ENCODE measurements around the gene RHEX.

Gene RHEX

GRCh38 chr1:206032380-206033140 lies 20.4 kb upstream of the RHEX start:
- Histone ChIP-seq H3K27me3 (ENCODE audit: low read depth, low read length) (no peaks in the 10 kb centered on the region), H3K4me1 (ENCODE audit: control insufficient read depth in 1 of 2, insufficient read depth in 2 of 2, low read length in 2 of 2) (no peaks in the 10 kb centered on the region), H3K27ac (ENCODE audit: low read length) (no peak overlapping the region)

GRCh38 chr1:206035027-206035426 lies 17.9 kb upstream of the RHEX start:
- no peaks in the 10 kb centered on the region for H3K27me3 ChIP-seq (ENCODE audit: low read depth, low read length)
- H3K4me1 ChIP-seq (ENCODE audit: control insufficient read depth in 1 of 2, insufficient read depth in 2 of 2, low read length in 2 of 2): no peaks in the 10 kb centered on the region
- H3K27ac ChIP-seq (ENCODE audit: low read length): no peak overlapping the region
- no peaks in the 10 kb centered on the region for H3K9me3 ChIP-seq (ENCODE audit: control insufficient read depth in 1 of 2, low read length in 2 of 2)
- peak overlapping the region in 1 of 2 donors; percentile 2 for H3K4me3 ChIP-seq (ENCODE audit: low read depth in 1 of 2, low read length in 2 of 2)
- H3K36me3 ChIP-seq (ENCODE audit: control insufficient read depth in 1 of 2, insufficient read depth in 2 of 2, low read length in 2 of 2): no peaks in the 10 kb centered on the region

More at GRCh38 chr1:206032380-206033140, 20.4 kb upstream of the RHEX start:
- H3K9me3 ChIP-seq (ENCODE audit: control insufficient read depth in 1 of 2, low read length in 2 of 2): no peaks in the 10 kb centered on the region
- H3K4me3 ChIP-seq (ENCODE audit: low read depth in 1 of 2, low read length in 2 of 2): no peak overlapping the region
- no peaks in the 10 kb centered on the region for H3K36me3 ChIP-seq (ENCODE audit: control insufficient read depth in 1 of 2, insufficient read depth in 2 of 2, low read length in 2 of 2)

DNA sequence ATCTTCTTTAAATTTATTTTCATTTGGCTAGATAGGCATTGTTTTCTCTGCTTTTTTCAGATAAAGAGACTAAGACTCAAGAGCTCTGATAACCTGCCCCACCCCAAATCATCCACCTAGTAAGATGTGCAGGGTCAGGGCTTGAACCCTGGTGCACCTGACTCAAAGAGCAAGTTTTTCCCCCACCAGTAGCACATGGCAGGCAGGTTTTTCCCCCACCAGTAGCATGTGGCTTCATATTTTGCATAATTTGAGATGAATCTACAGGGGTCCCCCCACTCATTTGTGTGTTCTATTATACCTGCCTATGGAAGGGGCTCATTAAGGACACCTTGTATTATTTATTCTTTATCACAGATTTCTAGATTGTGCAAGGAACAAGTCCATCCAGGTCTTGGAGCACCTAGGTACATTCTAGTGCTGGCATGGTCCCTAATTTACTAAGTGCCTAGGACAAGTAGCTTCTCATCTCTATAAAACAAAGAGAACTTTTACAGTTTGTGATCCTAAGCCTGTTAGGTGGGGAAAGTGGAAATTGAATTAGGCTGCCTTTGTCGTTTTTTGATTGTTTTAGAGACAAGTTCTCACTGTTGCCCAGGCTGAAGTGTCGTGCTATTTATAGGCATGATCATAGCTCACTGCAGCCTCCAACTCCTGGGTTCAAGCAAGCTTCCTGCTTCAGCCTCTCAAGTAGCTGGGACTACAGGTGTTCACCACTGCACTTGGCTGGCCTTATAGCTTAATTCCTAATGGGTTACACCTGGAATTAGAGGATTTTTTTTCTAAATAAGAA lies 16.1 kb upstream of the RHEX start:
- H3K27me3 ChIP-seq (ENCODE audit: low read depth, low read length): no peaks in the 10 kb centered on the region
- no peak overlapping the region for H3K27ac ChIP-seq (ENCODE audit: low read length)
- no peaks in the 10 kb centered on the region for H3K36me3 ChIP-seq (ENCODE audit: control insufficient read depth in 1 of 2, insufficient read depth in 2 of 2, low read length in 2 of 2)
- no peak overlapping the region for H3K4me3 ChIP-seq (ENCODE audit: low read depth in 1 of 2, low read length in 2 of 2)
- no peaks in the 10 kb centered on the region for H3K4me1 ChIP-seq (ENCODE audit: control insufficient read depth in 1 of 2, insufficient read depth in 2 of 2, low read length in 2 of 2)
- no peaks in the 10 kb centered on the region for H3K9me3 ChIP-seq (ENCODE audit: control insufficient read depth in 1 of 2, low read length in 2 of 2)

GRCh38 chr1:206037581-206037980 lies 15.4 kb upstream of the RHEX start:
- Histone ChIP-seq H3K27me3 (ENCODE audit: low read depth, low read length) (no peaks in the 10 kb centered on the region), H3K4me3 (ENCODE audit: low read depth in 1 of 2, low read length in 2 of 2) (no peak overlapping the region), H3K36me3 (ENCODE audit: control insufficient read depth in 1 of 2, insufficient read depth in 2 of 2, low read length in 2 of 2) (no peaks in the 10 kb centered on the region), H3K4me1 (ENCODE audit: control insufficient read depth in 1 of 2, insufficient read depth in 2 of 2, low read length in 2 of 2) (no peaks in the 10 kb centered on the region), H3K27ac (ENCODE audit: low read length) (no peak overlapping the region), H3K9me3 (ENCODE audit: control insufficient read depth in 1 of 2, low read length in 2 of 2) (no peaks in the 10 kb centered on the region)

- no peak overlapping the region for H3K27ac ChIP-seq (ENCODE audit: low read length)
- H3K27me3 ChIP-seq (ENCODE audit: low read depth, low read length): no peaks in the 10 kb centered on the region
- no peaks in the 10 kb centered on the region for H3K9me3 ChIP-seq (ENCODE audit: control insufficient read depth in 1 of 2, low read length in 2 of 2)
- H3K4me1 ChIP-seq (ENCODE audit: control insufficient read depth in 1 of 2, insufficient read depth in 2 of 2, low read length in 2 of 2): no peaks in the 10 kb centered on the region
- H3K4me3 ChIP-seq (ENCODE audit: low read depth in 1 of 2, low read length in 2 of 2): no peak overlapping the region
- no peaks in the 10 kb centered on the region for H3K36me3 ChIP-seq (ENCODE audit: control insufficient read depth in 1 of 2, insufficient read depth in 2 of 2, low read length in 2 of 2)
Observed at GRCh38 chr1:206039046-206039973, 13.7 kb upstream of the RHEX start.

DNA sequence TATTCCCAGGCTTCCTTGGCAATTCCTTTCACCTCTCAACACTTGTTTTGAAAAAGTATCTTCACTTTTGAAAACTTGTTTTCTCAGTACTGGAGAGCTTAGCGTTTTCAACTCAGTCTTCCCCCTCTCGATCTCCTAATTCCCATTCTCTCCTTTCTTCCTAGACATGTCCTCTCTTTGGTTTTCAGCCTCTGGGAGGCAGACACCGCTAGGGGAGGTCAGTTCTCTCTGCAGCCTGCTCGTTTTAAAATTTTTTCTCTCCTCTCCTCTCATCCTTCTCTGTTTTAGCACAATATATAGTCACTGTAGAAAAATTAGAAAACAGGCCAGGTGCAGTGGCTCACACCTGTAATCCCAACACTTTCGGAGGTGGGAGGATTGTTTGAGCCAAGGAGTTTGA lies 12.6 kb upstream of the RHEX start:
- Histone ChIP-seq H3K27me3 (ENCODE audit: low read depth, low read length) (no peaks in the 10 kb centered on the region), H3K27ac (ENCODE audit: low read length) (no peak overlapping the region), H3K4me3 (ENCODE audit: low read depth in 1 of 2, low read length in 2 of 2) (no peak overlapping the region), H3K36me3 (ENCODE audit: control insufficient read depth in 1 of 2, insufficient read depth in 2 of 2, low read length in 2 of 2) (no peaks in the 10 kb centered on the region), H3K4me1 (ENCODE audit: control insufficient read depth in 1 of 2, insufficient read depth in 2 of 2, low read length in 2 of 2) (no peaks in the 10 kb centered on the region), H3K9me3 (ENCODE audit: control insufficient read depth in 1 of 2, low read length in 2 of 2) (no peaks in the 10 kb centered on the region)

DNA sequence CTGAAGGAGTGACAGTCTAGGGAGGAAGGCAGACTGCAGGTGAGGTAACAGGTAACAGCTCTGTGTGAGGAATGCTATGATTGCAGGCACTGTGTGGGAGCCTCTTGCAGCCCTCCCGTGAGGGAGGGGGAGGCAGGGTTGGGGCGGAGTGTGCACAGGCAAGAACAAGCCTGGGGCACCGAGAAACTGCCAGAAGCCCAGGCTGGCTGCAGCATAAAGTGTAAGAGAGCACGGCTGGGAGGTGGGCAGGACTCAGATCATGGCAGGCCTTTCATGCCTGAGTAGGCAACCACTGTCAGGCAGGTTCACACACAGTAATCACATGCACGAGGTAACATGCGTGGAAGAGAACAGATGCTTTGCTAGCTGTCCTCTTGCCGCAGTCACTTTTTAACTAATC lies 11.3 kb upstream of the RHEX start:
- no peak overlapping the region for H3K27ac ChIP-seq (ENCODE audit: low read length)
- H3K4me1 ChIP-seq (ENCODE audit: control insufficient read depth in 1 of 2, insufficient read depth in 2 of 2, low read length in 2 of 2): no peaks in the 10 kb centered on the region

DNA sequence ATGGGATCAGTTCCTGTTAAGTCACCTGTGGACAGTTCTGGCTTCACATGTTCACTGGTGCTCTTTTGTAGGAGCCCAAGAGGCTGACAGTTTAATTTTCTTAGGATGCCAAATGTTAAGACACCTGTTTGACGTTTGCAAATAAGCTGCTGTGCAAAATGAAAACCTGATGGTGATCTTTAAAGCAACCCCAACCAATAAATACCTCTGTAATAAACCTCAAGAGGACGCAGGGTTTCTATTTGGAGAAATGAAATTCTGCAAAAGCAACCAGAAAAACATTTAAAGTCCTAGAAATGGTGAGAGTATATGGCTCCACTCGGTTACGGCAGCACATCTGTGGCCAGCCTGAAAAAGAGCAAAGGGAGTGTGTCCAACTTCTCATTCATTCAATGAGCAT lies 5.7 kb upstream of the RHEX start:
- Histone ChIP-seq H3K27me3 (ENCODE audit: low read depth, low read length) (no peaks in the 10 kb centered on the region), H3K36me3 (ENCODE audit: control insufficient read depth in 1 of 2, insufficient read depth in 2 of 2, low read length in 2 of 2) (no peaks in the 10 kb centered on the region), H3K27ac (ENCODE audit: low read length) (no peak overlapping the region), H3K4me1 (ENCODE audit: control insufficient read depth in 1 of 2, insufficient read depth in 2 of 2, low read length in 2 of 2) (peaks cover 0 to 6% of the 10 kb centered on the region in 2 donors), H3K9me3 (ENCODE audit: control insufficient read depth in 1 of 2, low read length in 2 of 2) (no peaks in the 10 kb centered on the region), H3K4me3 (ENCODE audit: low read depth in 1 of 2, low read length in 2 of 2) (no peak overlapping the region)

More for the DNA sequence above, 11.3 kb upstream of the RHEX start:
- no peaks in the 10 kb centered on the region for H3K9me3 ChIP-seq (ENCODE audit: control insufficient read depth in 1 of 2, low read length in 2 of 2)
- H3K36me3 ChIP-seq (ENCODE audit: control insufficient read depth in 1 of 2, insufficient read depth in 2 of 2, low read length in 2 of 2): no peaks in the 10 kb centered on the region
- H3K4me3 ChIP-seq (ENCODE audit: low read depth in 1 of 2, low read length in 2 of 2): no peak overlapping the region
- no peaks in the 10 kb centered on the region for H3K27me3 ChIP-seq (ENCODE audit: low read depth, low read length)

DNA sequence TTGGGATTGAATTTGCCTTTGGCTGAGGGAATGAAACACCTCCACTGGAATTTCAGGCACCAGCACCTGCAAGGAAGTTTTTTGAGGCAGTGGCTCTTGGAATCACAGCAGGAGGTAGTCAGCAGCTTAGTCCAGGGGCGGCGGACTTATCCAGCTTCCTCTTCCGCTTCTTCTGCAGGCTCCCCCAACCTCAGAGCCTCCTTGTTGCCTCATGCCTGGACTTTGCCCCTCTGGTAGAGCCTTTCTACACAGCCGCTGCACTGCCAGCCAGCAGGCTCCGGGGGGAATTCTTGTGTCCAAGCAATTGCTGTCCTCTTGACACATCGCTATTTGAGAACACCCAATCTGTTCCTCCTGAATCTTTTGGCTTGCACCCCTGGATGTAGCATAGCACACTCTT lies 4.4 kb upstream of the RHEX start:
- Histone ChIP-seq H3K9me3 (ENCODE audit: control insufficient read depth in 1 of 2, low read length in 2 of 2) (no peaks in the 10 kb centered on the region), H3K27ac (ENCODE audit: low read length) (no peak overlapping the region), H3K27me3 (ENCODE audit: low read depth, low read length) (no peaks in the 10 kb centered on the region)

DNA sequence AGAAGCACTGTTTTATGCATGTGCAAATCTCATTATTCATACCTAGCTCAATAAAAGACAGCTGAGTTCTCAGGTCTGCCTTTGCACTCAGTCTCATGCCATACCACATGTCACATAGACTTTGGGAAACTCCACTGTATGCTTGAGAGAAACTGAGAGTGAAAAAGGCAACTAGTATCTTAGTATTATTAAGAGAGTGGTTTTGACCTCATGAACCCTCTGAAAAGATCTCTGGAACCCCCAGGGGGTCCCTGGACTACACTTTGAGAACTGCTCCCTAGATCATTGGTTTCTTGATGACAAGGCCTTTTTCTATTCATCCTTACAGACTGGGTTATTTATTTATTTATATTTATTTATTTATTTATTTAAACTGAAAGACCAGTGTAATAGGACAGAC lies 3.7 kb upstream of the RHEX start:
- H3K27ac ChIP-seq (ENCODE audit: low read length): no peak overlapping the region
- H3K4me3 ChIP-seq (ENCODE audit: low read depth in 1 of 2, low read length in 2 of 2): no peak overlapping the region
- H3K4me1 ChIP-seq (ENCODE audit: control insufficient read depth in 1 of 2, insufficient read depth in 2 of 2, low read length in 2 of 2): peaks cover 0 to 6% of the 10 kb centered on the region in 2 donors
- no peaks in the 10 kb centered on the region for H3K9me3 ChIP-seq (ENCODE audit: control insufficient read depth in 1 of 2, low read length in 2 of 2)
- no peaks in the 10 kb centered on the region for H3K36me3 ChIP-seq (ENCODE audit: control insufficient read depth in 1 of 2, insufficient read depth in 2 of 2, low read length in 2 of 2)
- no peaks in the 10 kb centered on the region for H3K27me3 ChIP-seq (ENCODE audit: low read depth, low read length)

More for the DNA sequence above, 4.4 kb upstream of the RHEX start:
- H3K4me3 ChIP-seq (ENCODE audit: low read depth in 1 of 2, low read length in 2 of 2): no peak overlapping the region
- no peaks in the 10 kb centered on the region for H3K36me3 ChIP-seq (ENCODE audit: control insufficient read depth in 1 of 2, insufficient read depth in 2 of 2, low read length in 2 of 2)
- H3K4me1 ChIP-seq (ENCODE audit: control insufficient read depth in 1 of 2, insufficient read depth in 2 of 2, low read length in 2 of 2): peaks cover 0 to 6% of the 10 kb centered on the region in 2 donors

Measured in muscle layer of duodenum (tissue), 2 donors.